HG03469 (cell line): ENCODE measurements around the gene MT2A.
"Not testable (repeated sequence)": the region's sequence is repeated elsewhere in the genome, so short reads cannot be mapped to it uniquely, and the experiment has no call there.

Source experiments
- ATAC-seq: cut with Tn5 transposase; IDR thresholded peaks from one replicate; pipeline ENCODE4 v1.9.1; 2021; ENCODE audit warnings: mild to moderate bottlenecking, moderate library complexity, moderate number of reproducible peaks; ENCODE audit not compliant: unreplicated experiment

The MT2A gene

DNA sequence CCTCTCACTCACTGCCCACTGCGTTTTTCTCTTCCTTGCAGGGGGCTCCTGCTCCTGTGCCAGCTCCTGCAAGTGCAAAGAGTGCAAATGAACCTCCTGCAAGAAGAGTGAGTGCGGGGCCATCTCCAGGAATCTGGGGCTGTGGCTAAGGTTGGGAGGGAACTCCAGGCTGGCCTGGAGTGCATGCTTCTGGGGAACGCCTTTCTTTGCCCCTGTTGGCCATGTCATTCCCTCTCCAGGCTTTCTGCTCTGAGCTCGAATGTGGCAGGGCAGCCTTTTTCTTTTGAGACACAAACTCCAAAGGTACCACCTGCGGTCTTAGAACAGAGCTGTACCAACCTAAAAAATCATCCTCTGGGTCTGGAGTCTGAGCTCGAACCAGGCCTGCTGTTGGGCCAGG lies 9.8 kb downstream of the MT2A start:
- ATAC-seq: no peak

DNA sequence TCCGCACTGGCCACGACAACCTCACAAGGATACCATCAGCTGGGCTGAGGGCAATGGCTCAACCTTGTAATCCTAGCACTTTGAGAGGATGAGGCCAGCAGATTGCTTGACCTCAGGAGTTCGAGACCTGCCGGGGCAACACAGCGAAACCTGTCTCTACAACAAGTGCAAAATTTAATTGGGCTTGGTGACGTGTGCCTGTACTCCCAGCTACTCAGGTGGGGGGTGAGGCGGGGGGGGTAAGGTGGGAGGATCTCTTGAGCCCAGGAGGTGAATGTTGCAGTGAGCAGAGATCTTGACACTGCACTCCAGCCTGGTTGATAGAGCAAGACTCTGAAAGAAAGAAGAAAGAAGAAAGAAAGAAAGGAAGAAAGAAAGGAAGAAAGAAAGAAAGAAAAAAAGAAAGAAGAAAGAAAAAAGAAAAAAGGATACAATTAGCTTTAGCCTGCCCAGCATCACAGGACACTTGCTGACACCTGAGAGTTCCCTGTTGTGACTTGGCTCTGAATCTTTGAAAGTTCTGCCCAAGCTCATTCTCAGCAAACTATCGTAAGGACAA lies 12.0 kb downstream of the MT2A start:
- no peak for ATAC-seq

DNA sequence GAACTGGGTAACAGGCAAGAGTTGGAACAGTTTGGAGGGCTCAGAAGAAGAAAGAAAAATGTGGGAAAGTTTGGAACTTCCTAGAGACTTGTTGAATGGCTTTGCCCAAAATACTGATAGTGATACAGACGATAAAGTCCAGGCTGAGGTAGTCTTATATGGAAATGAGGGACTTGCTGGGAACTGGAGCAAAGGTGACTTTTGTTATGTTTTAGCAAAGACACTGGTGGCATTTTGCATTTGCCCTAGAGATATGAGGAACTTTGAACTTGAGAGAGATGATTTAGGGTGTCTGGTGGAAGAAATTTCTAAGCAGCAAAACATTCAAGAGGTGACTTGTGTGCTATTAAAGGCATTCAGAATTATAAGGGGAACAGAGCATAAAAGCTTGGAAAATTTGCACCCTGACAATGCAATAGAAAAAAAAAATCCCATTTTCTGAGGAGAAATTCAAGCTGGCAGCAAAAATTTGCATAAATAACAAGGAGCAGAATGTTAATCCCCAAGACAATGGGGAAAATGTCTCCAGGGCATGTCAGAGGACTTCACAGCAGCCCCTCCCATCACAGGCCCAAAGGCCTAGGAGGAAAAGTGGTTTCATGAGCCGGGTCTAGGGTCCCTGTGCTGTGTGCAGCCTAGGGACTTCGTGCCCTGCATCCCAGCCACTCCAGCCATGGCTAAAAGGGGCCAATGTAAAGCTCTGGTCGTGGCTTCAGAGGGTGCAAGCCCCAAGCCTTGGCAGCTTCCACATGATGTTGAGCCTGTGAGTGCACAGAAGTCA lies 13.5 kb downstream of the MT2A start:
- not testable (repeated sequence) for ATAC-seq

DNA sequence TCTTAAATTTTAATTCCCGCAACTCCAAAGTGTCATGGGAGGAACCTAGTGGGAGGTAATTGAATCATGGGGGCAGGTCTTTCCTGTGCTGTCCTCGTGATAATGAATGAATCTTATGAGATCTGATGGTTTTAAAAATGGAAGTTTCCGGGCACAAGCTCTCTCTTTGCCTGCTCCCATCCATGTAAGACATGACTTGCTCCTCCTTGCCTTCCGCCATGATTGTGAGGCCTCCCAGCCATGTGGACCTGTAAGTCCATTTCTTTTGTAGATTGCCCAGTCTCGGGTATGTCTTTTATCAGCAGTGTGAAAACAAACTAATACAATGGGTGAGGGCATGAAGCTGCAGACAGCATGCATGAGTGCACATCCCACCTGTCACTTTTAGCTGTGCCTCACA lies 14.8 kb downstream of the MT2A start:
- not testable (repeated sequence) for ATAC-seq

DNA sequence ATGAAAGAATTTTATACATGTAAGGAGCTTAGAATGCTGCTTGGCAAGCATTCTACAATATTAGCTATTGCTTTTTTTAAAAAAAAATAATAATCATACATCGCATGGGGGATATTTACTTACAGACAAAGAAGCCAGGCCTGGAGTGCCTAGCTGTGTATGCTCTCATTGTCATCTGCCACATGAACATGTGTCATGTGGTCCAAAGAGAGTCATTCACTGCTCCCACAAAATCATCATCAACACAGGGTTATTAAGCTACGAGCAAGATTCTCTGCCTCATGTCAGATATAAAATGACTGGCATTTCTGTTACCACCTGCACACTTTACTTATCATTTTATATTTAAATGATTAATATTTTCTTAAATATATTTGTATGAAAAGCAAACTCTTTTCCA lies 15.3 kb downstream of the MT2A start:
- ATAC-seq: no peak

DNA sequence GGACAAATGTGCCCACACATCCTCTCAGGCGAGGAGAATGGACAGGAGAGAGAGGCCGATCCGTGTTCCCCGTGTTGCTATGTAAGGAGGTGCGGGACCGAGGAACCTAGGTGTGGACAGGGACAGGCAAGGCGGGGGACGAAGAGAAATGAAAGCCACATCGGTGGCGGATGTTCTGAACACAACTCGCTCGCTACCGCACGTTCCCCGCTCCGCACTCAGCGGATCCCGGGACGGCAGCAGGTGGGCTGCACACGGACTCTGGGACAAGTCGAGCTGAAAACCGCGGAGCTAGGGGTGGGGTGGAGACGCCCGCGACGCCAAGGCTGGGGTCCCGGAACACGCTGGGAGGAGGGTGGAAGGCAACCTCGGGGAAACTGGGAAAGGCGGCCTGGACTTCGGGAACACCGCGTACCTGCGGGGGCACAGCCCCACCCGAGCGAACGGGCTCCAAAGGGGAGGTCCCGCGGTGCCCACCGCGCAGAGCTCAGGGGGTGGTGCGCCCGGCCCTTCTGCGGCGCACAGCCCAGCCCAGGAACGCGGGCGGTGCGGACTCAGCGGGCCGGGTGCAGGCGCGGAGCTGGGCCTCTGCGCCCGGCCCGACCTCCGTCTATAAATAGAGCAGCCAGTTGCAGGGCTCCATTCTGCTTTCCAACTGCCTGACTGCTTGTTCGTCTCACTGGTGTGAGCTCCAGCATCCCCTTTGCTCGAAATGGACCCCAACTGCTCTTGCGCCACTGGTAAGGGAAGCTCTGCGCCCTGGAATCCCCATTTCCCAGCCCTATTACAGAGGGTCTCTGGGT lies 17.0 kb downstream of the MT2A start, which contains the start of gene MT1E:
TSS of gene MT1E (plus strand) at position 642 of the 803 bp plus-strand sequence. CDS start at position 713, 71 bp downstream.
- ATAC-seq: no peak

DNA sequence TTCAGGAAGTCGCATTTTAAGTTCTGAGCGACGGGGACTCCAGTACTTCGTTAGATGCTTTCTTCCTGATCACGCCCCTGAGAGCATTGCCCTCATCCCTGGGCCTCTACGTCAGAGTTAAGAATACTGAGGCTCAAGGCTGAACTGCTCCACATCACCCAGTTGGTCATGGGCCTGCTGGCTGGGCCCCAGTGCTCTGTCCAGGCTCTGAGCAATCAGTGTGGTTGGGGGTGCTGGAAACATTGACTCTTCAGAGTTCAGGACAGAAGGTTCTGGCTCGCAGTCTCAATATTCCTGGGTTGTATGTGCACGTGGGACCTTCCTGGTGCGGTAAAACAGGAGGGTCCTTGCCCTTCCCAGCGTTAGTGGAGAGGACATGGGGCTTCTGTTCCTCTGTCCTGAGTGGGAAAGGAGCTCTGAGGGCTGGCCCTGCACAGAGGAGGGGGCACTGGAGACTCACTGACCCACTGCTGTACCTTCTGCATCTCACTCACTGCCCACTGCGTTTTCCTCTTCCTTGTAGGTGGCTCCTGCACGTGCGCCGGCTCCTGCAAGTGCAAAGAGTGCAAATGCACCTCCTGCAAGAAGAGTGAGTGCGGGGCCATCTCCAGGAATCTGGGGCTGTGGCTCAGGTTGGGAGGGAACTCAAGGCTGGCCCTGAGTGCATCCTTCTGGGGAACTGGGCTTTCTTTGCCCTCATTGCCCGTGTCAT lies 17.7 kb downstream of the MT2A start:
- ATAC-seq: no peak

DNA sequence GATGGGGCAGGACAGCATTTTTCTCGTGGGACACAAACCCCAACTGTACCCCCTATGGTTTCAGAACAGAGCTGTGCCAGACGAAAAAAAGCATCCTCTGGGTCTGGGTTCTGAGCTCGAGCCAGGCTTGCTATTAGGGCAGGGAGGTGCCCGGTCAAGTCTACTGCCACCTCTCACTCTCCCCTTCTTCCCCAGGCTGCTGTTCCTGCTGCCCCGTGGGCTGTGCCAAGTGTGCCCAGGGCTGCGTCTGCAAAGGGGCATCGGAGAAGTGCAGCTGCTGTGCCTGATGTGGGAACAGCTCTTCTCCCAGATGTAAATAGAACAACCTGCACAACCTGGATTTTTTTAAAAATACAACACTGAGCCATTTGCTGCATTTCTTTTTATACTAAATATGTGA lies 18.3 kb downstream of the MT2A start:
- ATAC-seq: no peak

DNA sequence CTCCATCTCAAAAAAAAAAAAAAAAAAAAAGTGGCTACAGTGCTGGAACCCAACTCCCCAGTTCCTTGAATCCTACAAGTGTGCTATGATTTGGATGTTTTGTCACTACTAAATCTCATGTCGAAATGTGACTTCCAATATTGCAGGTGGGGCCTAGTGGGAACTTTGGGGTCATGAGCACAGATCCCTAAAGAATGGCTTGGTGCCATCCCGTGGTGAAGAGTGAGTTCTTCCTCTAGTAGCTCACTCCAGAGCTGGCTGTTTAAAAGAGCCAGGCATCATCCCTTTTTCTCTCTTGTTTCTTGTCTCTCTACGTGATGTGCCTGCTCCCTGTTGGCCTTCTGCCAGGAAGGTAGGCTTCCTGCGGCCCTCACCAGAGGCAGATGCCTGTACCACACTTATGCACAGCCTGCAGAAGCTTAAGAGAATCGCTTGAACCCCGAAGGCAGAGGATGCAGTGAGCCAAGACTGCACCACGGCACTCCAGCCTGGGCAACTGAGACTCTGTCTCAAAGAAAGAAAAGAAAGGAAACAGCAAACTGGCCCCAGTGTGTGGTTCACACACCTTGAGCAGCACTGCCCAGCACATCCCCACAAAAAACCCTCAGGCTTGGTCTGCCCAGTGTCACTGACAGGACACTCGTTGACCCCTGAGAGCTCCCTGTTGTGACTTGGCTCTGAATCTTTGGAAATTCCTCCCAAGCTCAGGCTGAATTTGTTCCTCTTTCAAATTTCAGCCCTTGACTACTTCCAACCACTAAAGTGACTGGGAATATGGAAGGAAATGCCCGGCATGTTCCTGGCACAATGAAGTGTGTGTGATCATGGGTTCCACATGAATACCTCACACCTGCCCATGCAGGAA lies 20.3 kb downstream of the MT2A start:
- no peak for ATAC-seq

DNA sequence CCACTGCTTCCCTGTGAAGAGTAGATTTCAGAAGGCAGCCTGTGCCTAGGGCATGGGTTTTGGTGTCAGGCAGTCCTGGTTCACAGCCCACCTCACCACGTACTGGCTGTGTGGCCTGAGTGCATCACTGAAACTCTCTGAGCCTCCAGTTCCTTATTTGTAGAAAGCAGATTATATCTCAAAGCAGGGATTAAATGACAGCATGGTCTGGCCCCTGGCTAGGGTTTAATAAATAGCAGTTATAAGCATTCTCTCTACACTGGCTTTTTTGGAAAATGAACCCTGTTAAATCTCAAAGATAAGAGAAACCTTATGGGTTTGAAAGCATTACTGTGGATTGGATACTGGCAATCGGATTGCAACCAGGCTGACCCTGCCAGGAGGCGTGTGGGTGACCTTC lies 21.1 kb downstream of the MT2A start:
- ATAC-seq: no peak

DNA sequence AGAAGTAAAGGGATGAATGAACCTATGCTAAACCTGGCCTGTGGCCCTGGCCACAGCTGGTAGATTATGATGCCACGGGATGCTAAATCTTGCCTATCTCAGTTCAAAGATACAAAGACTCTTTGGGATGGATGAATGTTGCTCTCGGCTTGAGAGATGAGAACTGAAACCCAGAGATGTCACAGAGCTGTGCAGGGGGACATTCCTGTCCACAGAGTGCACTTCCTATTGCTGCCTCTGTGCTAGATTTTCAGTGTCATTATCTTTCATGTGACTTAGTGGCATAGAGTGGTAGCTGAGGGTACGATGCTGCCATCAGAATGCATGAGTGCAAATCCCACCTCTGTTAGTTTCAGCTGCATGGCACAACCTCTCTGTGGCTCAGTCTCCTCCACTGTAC lies 21.8 kb downstream of the MT2A start:
- ATAC-seq: peak; percentile 78

DNA sequence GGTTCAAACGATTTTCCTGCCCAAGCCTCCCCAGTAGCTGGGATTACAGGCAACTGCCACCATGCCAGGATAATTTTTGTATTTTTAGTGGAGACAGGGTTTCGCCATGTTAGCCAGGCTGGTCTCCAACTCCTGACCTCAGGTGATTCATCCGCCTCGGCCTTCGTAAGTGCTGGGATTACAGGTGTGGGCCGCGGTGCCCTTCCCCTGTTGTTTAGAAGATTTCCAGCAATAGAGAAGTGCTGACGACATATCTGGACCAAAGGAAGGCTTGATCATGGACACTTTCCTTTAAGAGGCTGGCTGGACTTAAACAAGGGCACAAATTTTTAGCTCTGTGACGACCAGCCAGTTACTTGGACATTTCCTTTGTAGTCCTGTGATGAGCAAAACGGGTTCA lies 22.8 kb downstream of the MT2A start:
- ATAC-seq: no peak

DNA sequence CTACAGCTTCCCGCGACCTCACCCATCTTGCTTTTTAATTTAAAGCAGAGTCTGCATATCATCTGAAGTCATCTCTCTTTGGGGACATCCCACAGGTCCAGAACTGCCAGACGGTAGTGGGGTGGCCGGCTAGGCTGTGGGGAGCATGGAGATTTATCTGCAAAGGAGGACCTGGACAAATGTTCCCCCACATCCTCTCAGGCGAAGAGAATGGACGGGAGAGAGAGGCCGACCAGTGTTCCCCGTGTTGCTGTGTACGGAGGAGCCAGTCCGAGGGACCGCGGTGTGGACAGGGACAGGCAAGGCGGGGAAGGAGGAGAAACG lies 23.4 kb downstream of the MT2A start:
- ATAC-seq: no peak

DNA sequence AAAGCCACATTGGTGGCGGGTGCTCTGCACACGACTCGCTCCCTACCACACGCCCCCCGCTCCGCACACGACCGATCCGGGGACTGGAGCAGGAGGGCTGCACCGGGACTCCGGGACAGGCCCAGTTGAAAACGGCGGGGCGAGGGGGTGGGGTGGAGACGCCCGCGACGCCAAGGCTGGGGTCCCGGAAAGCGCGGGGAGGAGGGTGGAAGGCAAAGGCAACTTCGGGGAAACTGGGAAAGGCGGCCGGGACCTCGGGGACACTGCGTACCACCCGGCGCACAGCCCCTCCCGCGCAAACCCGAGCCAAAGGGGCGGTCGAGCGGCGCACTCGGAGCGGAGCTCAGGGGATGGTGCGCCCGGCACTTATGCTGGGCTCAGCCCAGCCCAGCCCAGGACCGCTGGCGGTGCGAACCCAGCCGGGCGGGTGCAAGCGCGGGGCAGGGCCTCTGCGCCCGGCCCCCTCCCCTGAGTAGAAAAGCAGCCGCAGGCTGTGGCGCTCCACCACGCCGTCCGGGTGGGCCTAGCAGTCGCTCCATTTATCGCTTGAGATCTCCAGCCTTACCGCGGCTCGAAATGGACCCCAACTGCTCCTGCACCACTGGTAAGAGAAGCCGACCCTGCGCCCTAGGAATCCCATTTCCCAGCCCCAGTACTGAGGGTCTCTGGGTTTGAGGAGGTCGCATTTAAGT lies 23.9 kb downstream of the MT2A start, which contains the start of gene MT1M:
TSS of gene MT1M (plus strand) at position 504 of the 692 bp plus-strand sequence. CDS start at position 577, 73 bp downstream.
- no peak for ATAC-seq

DNA sequence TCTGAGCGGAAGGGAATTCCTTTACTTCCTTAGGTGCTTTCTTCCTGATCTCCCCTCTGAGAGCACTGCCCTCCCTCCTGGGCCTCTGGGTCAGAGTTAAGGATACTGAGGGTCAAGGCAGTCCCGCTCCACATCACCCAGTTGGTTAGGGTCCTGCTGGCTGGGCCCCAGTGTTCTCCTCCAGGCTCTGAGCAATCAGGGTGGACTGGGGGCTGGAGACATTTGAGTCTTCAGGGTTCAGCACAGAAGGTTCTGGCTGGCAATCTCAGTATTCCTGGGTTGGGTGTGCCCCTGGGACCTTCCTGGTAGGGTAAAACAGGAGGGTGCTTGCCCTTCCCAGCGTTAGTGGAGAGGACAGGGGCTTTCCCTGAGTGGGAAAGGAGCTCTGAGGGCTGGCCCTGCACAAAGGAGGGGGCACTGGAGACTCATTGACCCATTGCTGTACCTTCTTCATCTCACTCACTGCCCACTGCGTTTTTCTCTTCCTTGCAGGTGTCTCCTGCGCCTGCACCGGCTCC lies 24.5 kb downstream of the MT2A start:
- no peak for ATAC-seq

DNA sequence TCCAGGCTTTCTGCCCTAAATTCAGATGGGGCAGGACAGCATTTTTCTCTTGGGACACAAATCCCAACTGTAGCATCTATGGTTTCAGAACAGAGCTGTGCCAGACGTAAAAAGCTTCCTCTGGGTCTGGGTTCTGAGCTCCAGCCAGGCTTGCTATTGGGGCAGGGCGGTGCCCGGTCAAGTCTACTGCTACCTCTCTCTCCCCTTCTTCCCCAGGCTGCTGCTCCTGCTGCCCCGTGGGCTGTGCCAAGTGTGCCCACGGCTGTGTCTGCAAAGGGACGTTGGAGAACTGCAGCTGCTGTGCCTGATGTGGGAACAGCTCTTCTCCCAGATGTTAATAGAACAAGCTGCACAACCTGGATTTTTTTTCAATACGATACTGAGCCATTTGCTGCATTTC lies 25.2 kb downstream of the MT2A start:
- no peak for ATAC-seq

DNA sequence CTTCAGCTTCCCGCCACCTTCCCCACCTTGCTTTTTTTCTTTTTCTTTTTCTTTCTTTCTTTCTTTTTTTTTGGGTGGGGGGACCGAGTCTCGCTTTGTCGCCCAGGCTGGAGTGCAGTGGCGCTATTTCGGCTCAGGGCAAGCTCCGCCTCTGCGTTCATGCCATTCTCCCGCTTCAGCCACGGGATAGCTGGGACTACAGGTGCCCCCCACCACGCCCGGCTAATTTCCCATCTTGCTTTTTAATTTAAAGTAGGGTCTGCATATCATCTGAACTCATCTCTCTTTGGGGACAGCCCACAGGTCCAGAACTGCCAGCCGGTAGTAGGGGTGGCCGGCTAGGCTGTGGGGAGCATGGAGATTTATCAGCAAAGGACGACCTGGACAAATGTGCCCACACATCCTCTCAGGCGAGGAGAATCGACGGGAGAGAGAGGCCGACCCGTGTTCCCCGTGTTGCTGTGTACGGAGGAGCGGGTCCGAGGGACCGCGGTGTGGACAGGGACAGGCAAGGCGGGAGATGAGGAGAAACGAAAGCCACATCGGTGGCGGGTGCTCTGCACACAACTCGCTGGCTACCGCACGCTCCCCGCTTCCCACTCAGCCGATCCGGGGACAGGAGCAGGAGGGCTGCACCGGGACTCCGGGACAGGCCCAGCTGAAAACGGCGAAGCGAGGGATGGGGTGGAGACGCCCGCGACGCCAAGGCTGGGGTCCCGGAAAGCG lies 26.5 kb downstream of the MT2A start:
- ATAC-seq: no peak

DNA sequence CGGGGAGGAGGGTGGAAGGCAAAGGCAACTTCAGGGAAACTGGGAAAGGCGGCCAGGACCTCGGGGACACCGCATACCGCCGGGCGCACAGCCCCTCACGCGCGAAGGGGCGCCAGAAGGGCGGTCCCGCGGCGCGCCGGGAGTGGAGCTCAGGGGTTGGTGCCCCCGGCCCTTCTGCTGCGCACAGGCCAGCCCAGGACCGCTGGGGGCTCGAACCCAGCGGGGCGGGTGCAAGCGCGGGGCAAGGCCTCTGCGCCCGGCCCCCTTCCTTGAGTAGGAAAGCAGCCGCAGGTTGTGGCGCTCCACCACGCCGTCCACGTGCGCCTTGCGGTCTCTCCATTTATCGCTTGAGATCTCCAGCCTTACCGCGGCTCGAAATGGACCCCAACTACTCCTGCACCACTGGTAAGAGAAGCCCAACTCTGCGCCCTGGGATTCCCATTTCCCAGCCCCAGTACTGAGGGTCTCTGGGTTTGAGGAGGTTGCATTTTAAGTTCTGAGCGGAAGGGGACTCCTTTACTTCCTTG lies 27.1 kb downstream of the MT2A start:
- ATAC-seq: no peak
